ENCODE results near the gene PTBP2.
A peak's percentile ranks its signal among the peaks of the same experiment; 100 is the strongest.

The PTBP2 gene

DNA sequence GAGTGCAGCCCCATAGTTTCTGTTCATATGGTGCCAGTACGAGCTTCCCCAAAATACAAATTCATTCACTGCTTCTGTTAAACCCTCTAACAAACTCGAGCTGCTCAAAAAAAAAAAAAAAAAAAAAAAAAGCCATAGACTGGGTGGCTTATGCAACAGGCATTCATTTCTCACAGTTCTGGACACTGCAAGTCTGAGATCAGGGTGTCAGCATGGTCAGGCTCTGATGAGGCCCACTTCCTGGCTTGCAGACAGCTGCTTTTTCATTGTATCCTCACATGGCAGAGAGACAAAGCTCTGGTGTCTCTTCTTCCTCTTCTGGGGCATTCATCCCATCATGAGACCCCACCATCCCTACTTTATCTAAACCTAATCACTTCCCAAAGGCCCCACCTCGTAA, 121.6 kb downstream of the PTBP2 start:
- H3K79me2 ChIP-seq (ENCODE audit: insufficient read depth, low read length) = no peaks in the 10 kb centered on the region
- H3K27me3 ChIP-seq (ENCODE audit: insufficient read depth, low read length, poor library complexity, severe bottlenecking) = no peaks in the 10 kb centered on the region
- H3K9me2 ChIP-seq (replicated peaks; ENCODE audit: low read depth, low read length) = no peaks in the 10 kb centered on the region
- H3F3A ChIP-seq (ENCODE audit: low read depth) = no peaks in the 10 kb centered on the region
- H3K4me1 ChIP-seq (ENCODE audit: insufficient read depth, low read length, poor library complexity, severe bottlenecking) = peaks cover 8% of the 10 kb centered on the region
- peak overlapping the region; percentile 76 for H2AFZ ChIP-seq (ENCODE audit: low read length)
- no peak overlapping the region for H3K4me3 ChIP-seq (ENCODE audit: low read length, poor library complexity, severe bottlenecking)
- no peak overlapping the region for H3K4me2 ChIP-seq (ENCODE audit: low read depth, low read length, poor library complexity, severe bottlenecking)
- no peak for TF ChIP-seq EZH2phosphoT487 (IDR thresholded peaks at IDR 0.05; ENCODE audit: borderline replicate concordance)
- TF ChIP-seq, protein P1, sequence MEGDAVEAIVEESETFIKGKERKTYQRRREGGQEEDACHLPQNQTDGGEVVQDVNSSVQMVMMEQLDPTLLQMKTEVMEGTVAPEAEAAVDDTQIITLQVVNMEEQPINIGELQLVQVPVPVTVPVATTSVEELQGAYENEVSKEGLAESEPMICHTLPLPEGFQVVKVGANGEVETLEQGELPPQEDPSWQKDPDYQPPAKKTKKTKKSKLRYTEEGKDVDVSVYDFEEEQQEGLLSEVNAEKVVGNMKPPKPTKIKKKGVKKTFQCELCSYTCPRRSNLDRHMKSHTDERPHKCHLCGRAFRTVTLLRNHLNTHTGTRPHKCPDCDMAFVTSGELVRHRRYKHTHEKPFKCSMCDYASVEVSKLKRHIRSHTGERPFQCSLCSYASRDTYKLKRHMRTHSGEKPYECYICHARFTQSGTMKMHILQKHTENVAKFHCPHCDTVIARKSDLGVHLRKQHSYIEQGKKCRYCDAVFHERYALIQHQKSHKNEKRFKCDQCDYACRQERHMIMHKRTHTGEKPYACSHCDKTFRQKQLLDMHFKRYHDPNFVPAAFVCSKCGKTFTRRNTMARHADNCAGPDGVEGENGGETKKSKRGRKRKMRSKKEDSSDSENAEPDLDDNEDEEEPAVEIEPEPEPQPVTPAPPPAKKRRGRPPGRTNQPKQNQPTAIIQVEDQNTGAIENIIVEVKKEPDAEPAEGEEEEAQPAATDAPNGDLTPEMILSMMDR (conservative IDR thresholded peaks at IDR 0.05; ENCODE audit: low read length) = no peak
- no peaks in the 10 kb centered on the region for H3K9me3 ChIP-seq (ENCODE audit: insufficient read depth, low read depth, low read length)
- H4K20me1 ChIP-seq (ENCODE audit: insufficient read depth, low read length, poor library complexity, severe bottlenecking) = no peaks in the 10 kb centered on the region
- H3K9ac ChIP-seq (ENCODE audit: low read depth, low read length, poor library complexity, severe bottlenecking) = no peak overlapping the region
- no peaks in the 10 kb centered on the region for H3K36me3 ChIP-seq (ENCODE audit: insufficient read depth, low read length)

DNA sequence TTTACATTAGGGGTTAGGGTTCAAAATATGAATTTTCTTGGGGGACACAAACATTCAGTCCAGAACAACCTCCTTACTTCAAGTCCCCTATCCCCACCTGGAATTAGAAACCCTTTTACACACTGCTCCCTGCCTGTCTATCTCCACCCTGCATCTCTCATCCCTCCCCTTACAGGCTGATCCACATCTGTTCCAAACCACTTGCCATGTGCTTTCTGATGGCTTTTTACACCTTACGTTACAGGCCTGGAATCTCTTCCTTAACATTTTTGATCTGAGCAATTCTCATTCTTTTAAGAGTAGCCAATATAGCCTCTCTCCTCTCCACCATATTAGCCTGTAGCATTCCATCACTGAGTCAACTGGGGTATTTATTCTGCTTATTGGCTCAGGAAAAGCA, 122.0 kb downstream of the PTBP2 start:
- no peak overlapping the region for H3K9ac ChIP-seq (ENCODE audit: low read depth, low read length, poor library complexity, severe bottlenecking)
- peak overlapping the region; percentile 76 for H2AFZ ChIP-seq (ENCODE audit: low read length)

DNA sequence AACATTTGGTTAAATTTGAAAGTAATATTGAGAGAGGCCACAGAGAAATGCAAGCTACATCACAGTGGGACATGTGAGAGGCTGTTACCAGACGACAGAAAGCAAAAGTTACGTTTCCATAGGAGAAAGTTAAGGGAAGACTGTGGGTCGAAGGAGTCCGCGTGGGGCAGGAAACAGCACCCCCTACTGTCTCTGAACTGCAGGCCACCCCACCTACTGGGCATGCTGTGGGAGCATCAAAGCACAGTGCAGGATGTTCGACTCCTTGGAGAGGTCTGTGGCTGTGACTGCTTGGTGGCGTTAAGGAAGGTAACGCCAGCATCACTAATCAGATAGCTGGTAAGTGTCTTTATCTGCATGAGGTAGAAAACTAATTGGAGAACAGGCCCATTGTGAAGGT, 123.9 kb downstream of the PTBP2 start:
- no peaks in the 10 kb centered on the region for H3K79me2 ChIP-seq (ENCODE audit: insufficient read depth, low read length)
- no peaks in the 10 kb centered on the region for H4K20me1 ChIP-seq (ENCODE audit: insufficient read depth, low read length, poor library complexity, severe bottlenecking)
- H3K9me2 ChIP-seq (replicated peaks; ENCODE audit: low read depth, low read length) = no peaks in the 10 kb centered on the region
- TF ChIP-seq EZH2phosphoT487 (IDR thresholded peaks at IDR 0.05; ENCODE audit: borderline replicate concordance) = no peak
- TF ChIP-seq, protein P1 (conservative IDR thresholded peaks at IDR 0.05; ENCODE audit: low read length) = peak; percentile 81
- no peak overlapping the region for H3K4me3 ChIP-seq (ENCODE audit: low read length, poor library complexity, severe bottlenecking)
- H2AFZ ChIP-seq (ENCODE audit: low read length) = 0 out of 2 replicates have a peak overlapping the region, but pooled peaks have one; percentile 13
- H3K4me1 ChIP-seq (ENCODE audit: insufficient read depth, low read length, poor library complexity, severe bottlenecking) = peaks cover 8% of the 10 kb centered on the region
- no peaks in the 10 kb centered on the region for H3K27me3 ChIP-seq (ENCODE audit: insufficient read depth, low read length, poor library complexity, severe bottlenecking)
- no peaks in the 10 kb centered on the region for H3K36me3 ChIP-seq (ENCODE audit: insufficient read depth, low read length)
- H3K9me3 ChIP-seq (ENCODE audit: insufficient read depth, low read depth, low read length) = no peaks in the 10 kb centered on the region
- H3F3A ChIP-seq (ENCODE audit: low read depth) = no peaks in the 10 kb centered on the region
- H3K9ac ChIP-seq (ENCODE audit: low read depth, low read length, poor library complexity, severe bottlenecking) = no peak overlapping the region
- no peak overlapping the region for H3K4me2 ChIP-seq (ENCODE audit: low read depth, low read length, poor library complexity, severe bottlenecking)

More for the DNA sequence above, 122.0 kb downstream of the PTBP2 start:
- no peaks in the 10 kb centered on the region for H3K9me2 ChIP-seq (replicated peaks; ENCODE audit: low read depth, low read length)
- no peaks in the 10 kb centered on the region for H4K20me1 ChIP-seq (ENCODE audit: insufficient read depth, low read length, poor library complexity, severe bottlenecking)
- no peaks in the 10 kb centered on the region for H3K79me2 ChIP-seq (ENCODE audit: insufficient read depth, low read length)
- no peaks in the 10 kb centered on the region for H3K36me3 ChIP-seq (ENCODE audit: insufficient read depth, low read length)
- H3K4me2 ChIP-seq (ENCODE audit: low read depth, low read length, poor library complexity, severe bottlenecking) = no peak overlapping the region
- no peaks in the 10 kb centered on the region for H3F3A ChIP-seq (ENCODE audit: low read depth)
- no peaks in the 10 kb centered on the region for H3K27me3 ChIP-seq (ENCODE audit: insufficient read depth, low read length, poor library complexity, severe bottlenecking)
- no peak overlapping the region for H3K4me3 ChIP-seq (ENCODE audit: low read length, poor library complexity, severe bottlenecking)
- peaks cover 8% of the 10 kb centered on the region for H3K4me1 ChIP-seq (ENCODE audit: insufficient read depth, low read length, poor library complexity, severe bottlenecking)
- TF ChIP-seq, protein P1 (conservative IDR thresholded peaks at IDR 0.05; ENCODE audit: low read length) = no peak
- no peaks in the 10 kb centered on the region for H3K9me3 ChIP-seq (ENCODE audit: insufficient read depth, low read depth, low read length)

Data from Loucy (cell line).